WERI-Rb-1 (cell line): ENCODE results near the gene PLEKHG5.

Experiments
- DNase-seq: peaks from one replicate; pipeline ENCODE4 v3.0.0-alpha.2; 2020
- H3K27ac ChIP-seq: fragments of 250-450 bp; sonication (Bioruptor Pico); 2 replicates; pipeline ENCODE4 v1.5.1; 2020; ENCODE audit warnings: mild to moderate bottlenecking, moderate library complexity
- H3K27me3 ChIP-seq: fragments of 250-450 bp; sonication (Bioruptor Pico); 2 replicates; pipeline ENCODE4 v1.5.1; 2021; ENCODE audit warnings: mild to moderate bottlenecking, low read depth, moderate library complexity; ENCODE audit not compliant: insufficient read depth, severe bottlenecking
- H3K36me3 ChIP-seq: fragments of 250-450 bp; sonication (Bioruptor Pico); 2 replicates; pipeline ENCODE4 v1.5.1; 2020; ENCODE audit warnings: mild to moderate bottlenecking, moderate library complexity
- H3K4me3 ChIP-seq: 2 replicates; pipeline ENCODE4 v1.5.1; 2011; ENCODE audit warnings: low read depth, mild to moderate bottlenecking, control low read depth, low read length
- H3K9me3 ChIP-seq: fragments of 250-450 bp; sonication (Bioruptor Pico); 2 replicates; pipeline ENCODE4 v1.5.1; 2021; ENCODE audit warnings: mild to moderate bottlenecking, moderate library complexity; ENCODE audit not compliant: severe bottlenecking
- CTCF ChIP-seq: IDR thresholded peaks from 2 replicates; pipeline ENCODE4 v1.5.1; 2011; ENCODE audit warnings: low read depth, mild to moderate bottlenecking, control low read depth, inconsistent platforms, low read length

Gene PLEKHG5

GRCh38 chr1:6497215-6497866 is 5.9 kb upstream of the PLEKHG5 start:
- peak; percentile 52 for DNase-seq
- no peaks in the 10 kb centered on the region for H3K36me3 ChIP-seq
- H3K27ac ChIP-seq: no peak overlapping the region
- no peaks in the 10 kb centered on the region for H3K9me3 ChIP-seq
- H3K4me3 ChIP-seq: peak overlapping the region; percentile 55
- TF ChIP-seq CTCF: no peak
- H3K27me3 ChIP-seq: no peaks in the 10 kb centered on the region

GRCh38 chr1:6496890-6497214 is 5.4 kb upstream of the PLEKHG5 start:
- no peaks in the 10 kb centered on the region for H3K36me3 ChIP-seq
- H3K4me3 ChIP-seq: peak overlapping the region; percentile 44
- no peaks in the 10 kb centered on the region for H3K27me3 ChIP-seq
- DNase-seq: no peak
- no peaks in the 10 kb centered on the region for H3K9me3 ChIP-seq
- H3K27ac ChIP-seq: no peak overlapping the region
- no peak for TF ChIP-seq CTCF

GRCh38 chr1:6496365-6496721 is 4.9 kb upstream of the PLEKHG5 start:
- no peak for DNase-seq
- no peaks in the 10 kb centered on the region for H3K9me3 ChIP-seq
- no peak overlapping the region for H3K27ac ChIP-seq
- peak overlapping the region; percentile 44 for H3K4me3 ChIP-seq
- no peaks in the 10 kb centered on the region for H3K27me3 ChIP-seq
- no peaks in the 10 kb centered on the region for H3K36me3 ChIP-seq
- TF ChIP-seq CTCF: no peak

GRCh38 chr1:6495540-6496364 is 4.3 kb upstream of the PLEKHG5 start:
- Histone ChIP-seq H3K36me3 (no peaks in the 10 kb centered on the region), H3K27ac (no peak overlapping the region), H3K4me3 (no peak overlapping the region), H3K27me3 (no peaks in the 10 kb centered on the region), H3K9me3 (no peaks in the 10 kb centered on the region)
- TF ChIP-seq CTCF: no peak
- DNase-seq: no peak

- Histone ChIP-seq H3K4me3 (no peak overlapping the region), H3K9me3 (no peaks in the 10 kb centered on the region), H3K36me3 (no peaks in the 10 kb centered on the region), H3K27me3 (no peaks in the 10 kb centered on the region), H3K27ac (no peak overlapping the region)
- DNase-seq: no peak
- no peak for TF ChIP-seq CTCF
Observed at GRCh38 chr1:6495041-6495441, 3.6 kb upstream of the PLEKHG5 start.
